ENCODE measurements around the gene TUT1.
"Not testable (repeated sequence)": the region's sequence is repeated elsewhere in the genome, so short reads cannot be mapped to it uniquely, and the experiment has no call there.

Gene TUT1

DNA sequence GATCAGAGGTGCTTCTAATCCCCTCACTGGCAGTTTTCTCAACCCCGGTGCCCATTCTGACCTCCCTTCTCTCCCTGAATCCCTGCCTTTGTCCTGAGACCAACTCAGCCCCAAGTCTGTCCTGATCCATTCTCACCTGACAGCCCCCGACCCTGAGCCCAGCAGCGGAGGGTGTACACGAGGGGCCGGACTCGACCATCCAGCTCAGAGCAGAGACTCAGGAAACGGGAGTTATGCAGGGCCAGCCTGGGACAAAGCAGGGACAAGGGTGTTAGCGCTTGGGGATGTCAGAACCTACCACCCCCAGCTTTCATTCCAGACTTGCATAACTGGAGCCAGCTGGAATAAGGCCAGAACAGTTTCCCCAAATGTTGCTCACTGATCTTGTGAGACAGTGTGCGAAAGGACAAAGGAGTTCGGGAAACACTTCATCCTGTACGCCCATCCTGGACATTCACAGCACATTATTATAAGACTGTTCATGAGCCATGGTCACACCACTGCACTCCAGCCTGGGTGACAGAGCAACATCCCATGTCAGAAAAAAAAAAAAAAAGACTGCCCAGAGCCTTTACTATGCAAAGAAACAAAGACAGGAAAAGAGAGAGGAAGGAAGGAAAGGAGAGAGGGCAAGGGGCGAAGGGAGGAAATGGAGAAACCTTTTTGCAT is 14.1 kb downstream of the TUT1 start:
- no peak for DNase-seq

DNA sequence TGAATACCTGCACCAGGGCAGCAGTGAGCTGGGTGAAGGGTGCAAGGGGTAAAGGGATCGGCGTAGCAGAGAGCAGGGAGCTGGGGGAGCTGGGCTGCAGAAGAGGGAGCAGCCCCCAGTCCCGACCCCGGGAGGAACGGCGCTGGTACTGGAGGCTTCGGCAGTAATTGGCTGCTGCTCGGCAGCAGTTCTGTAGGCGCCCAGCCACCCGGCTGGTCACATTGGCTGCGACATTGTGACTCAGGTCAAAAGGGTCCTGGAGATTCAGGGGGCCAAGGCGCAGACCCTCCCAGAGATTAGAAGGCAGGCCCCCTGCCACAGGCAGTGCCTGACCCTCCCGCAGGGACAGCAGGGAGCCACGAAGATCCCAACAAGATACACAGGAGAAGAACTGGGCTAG is 15.5 kb downstream of the TUT1 start:
- no peak for DNase-seq

DNA sequence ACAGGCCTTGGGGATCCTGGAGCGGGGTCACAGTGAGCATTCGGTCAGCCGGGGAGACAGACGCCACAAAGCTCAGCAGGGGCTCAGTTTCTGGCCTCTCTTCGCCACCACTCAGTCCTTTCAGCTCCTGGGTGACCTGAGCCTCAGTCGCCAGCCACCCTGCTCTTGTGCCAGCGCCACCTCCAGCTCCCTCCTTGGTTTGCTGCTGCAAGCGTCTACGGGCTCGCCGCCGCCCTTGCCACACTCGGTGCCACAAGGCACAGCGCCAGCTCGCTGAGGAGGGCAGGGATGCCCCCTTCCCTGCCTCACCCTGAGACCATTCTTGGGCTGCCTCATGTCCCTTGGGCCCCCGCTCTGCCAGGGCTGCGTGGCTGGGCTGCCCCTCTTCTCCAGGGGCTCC is 16.2 kb downstream of the TUT1 start:
- peak in 1 of 3 experiments; percentile 78 for DNase-seq

DNA sequence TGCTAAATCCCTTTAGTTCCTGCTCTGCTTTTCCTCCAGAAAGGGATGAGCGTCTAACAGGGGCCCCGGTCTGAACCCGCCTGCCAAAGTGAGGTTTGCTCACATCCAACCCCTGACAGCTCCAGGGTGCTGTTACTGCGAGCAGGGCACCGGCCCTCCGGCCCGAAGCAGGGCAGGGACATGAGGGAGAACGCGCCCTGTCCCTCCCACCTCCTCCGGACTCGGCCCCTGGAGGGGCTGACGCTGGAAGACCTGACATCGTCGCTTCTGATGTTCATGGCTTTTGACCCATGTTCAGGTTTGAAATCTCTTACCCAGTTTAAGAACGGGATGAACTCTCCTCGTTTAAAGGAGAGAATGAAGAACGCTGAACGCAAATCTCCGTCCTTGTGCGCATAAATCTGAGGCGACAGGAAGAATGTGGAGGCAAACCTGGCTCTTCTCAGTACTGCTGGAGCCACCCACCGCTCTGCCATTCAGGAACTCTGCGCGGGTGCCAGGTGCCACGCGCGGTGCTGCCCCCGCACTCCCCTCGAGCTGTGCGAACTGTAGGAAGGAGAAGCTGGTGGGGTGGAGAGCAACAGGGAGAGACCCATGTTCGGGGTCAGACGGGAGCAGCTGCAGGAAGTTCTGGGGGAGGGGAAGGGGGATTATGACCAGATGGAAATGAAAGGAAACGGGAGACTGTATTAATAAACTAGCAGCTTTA is 16.8 kb downstream of the TUT1 start:
- peak; percentile 24 to 80 (median 67) for DNase-seq

DNA sequence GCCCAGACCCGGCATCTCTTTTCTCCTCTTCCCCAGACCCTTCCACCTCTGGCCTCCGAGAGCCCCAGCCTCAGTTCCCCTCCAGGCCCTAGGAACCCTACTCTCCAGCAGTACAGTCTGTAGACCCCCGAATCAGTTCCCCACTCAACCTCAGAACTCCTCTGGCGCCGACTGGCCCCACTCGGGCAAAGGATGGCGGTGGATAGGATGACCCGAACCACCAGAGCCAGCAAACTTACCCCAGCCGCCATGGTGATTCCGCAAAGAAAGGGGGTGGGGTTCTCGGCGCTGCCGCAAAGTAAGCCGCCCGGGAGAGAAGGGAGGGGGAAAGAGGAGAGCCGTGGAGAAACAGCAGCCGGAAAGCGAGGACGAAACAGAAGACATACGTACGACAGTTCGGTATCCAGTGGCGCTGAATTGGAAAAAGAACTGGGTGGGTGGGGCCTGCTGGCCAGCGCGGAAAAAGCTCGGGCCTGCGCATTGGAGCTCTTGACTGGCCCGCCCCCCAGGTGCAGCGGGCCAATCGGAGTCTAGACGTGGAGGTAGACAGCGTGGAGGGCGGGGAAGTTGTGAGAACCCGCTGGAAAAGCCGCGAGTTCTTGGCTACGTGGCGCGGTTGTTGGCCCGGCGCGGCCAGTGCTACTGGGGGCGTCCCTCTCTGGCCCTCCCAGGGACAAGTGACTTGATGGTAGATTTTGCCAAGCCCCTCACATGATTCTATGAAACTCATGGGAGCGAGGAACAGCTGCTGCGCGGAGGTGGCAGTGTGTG is 17.5 kb downstream of the TUT1 start, which contains the start of gene EEF1G:
EEF1G (minus strand) TSS at position 300 of the 771 bp plus-strand sequence; CDS start at position 251, 49 bp downstream.
- peak; percentile 98 to 100 (median 100) for DNase-seq

DNA sequence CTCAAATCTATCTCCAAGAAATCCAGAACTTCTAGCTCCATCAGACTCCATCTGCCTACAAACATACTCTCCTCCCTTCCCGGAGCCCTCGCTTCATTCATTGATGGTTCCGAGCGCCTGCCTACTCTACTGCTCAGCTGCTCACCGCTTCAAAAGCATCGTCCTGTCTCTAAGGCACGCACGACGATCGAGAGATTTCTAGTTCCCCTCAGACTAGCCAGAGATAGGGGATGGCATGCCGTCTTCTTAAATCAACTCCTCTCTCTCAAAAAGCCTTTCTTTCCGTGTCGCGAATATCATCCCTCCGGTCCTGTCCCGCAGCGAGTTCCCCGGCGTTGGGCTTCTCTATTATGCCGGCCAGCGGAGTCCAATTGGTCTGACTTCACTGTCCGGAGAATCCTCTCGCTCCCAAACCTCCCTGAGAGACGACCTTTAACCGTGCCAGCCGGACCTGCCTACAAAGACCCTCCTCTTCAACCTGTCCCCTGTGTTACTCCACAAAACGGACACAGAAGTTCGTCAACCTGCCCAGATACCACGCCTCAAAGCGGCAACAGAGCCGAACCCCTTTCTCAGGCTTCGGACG is 18.2 kb downstream of the TUT1 start:
- no peak for DNase-seq

DNA sequence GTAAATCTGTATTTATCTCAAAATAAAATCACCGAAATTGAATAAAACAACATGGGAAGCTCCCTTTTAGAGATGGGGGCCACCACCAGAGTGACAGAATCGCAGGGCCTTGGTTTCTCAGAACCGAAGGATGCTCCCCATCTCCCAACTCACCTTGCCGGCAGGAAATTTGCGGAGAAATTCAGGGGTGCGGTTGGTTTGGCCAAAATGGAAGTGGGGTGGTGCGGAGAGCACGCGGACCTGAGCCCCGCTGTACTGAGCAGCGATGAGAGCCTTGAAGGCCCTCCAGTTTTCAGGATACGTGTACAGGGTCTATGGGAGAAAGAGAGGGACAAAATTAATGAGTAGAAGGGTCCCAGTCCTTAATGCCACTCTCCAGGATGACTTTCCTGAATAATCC is 18.9 kb downstream of the TUT1 start:
- no peak for DNase-seq

DNA sequence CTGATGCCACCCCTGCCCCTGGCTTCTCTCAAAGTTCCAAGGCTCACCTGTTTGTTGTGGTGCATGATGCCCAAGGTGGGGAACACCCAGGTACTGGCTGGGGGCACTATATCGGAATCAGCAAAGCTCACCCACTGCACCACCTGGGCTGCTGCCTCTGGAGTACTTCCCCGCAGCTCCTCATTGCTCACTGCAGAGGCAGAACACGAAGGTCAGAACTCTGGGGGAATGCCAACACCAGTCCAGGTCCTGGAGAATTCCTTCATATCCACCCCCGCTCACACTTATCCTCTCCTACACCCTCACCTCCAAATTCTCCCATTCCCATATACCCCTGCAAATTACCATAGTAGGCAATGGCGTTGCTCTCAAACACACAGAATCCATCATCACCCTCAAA is 19.8 kb downstream of the TUT1 start:
- not testable (repeated sequence) for DNase-seq

DNA sequence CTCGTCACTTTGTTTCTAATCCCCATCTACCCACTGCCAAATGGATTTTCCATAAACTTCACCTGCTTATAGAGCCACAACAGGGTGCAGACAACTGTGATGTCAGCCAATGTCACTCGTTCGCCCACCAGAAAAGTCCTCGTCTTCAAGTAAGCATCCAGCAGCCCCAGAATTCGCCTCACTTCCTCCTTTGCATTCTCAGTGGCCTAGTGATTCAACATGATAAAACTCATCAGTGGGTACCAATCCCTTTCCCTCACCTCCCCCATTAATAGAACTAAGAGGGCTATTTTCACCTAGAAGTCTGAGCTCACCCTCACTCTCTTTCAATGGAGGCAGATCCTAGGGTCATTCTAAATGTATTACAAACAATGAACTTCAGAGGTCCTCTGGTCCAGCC is 20.4 kb downstream of the TUT1 start:
- not testable (repeated sequence) for DNase-seq

DNA sequence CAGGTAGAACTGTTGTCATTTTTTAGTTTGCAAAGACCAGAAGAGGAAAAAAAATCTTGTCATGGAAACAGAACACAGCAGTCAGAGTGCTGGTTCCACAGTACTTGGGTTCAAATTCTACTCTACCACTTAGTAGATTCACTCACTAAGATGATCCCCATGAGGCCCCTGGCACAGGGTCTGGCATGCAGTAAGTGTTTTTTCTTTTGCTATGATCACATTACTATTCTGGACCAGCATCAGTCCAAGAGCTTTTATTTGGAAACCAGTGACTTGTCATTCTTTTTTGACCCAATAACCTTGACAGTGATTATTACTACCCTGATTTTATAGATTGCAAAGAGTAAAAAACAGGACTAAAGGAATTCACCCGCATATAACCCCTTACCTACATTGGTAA is 21.7 kb downstream of the TUT1 start:
- DNase-seq: no peak

DNA sequence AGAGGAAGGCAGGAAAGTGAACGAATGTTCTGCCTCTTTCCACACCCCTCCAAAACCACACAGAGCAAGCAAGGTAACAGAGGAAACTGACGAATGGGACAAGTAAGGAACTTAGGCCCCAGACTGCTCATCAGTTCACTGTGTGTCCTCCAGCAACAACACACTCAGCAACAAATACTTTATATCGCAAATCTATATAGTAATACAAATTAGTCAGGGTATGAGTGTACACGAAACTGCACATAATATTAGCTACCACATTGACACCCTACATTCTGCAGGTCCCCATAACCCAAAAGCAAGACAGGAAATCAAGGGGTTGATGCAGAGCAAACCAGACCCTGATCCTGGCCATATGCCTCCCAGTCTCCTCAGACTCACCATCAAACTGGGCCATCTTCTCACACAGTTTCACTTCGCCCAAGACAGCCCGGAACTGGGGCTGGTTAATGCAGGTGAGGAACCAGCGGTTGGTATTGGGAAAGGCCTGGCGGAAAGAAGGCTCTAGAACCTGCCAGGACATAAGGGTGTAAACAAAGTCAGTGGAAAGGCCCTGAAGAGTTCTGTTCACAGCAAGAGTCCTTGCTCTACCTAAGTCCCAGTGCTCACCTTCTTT is 24.2 kb downstream of the TUT1 start:
- DNase-seq: no peak

DNA sequence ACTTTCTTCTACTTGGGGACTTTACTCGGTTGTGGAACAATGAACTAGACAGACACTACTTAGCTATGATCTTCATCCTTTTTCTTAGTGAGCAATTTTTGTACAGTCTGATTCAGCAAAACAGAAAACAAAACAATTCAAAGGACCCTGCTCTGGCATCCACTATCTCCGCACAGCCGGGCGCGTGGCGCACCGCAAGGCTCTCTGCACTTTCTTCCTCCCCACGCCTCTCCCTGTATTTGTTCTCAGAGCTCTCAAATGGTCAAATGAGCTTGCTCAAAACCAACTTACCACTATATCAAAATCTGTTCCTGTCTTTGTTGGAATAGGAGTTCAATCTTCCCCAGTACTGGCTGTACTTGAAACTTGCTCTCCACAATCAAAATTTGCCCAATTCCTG is 25.1 kb downstream of the TUT1 start:
- DNase-seq: no peak

DNA sequence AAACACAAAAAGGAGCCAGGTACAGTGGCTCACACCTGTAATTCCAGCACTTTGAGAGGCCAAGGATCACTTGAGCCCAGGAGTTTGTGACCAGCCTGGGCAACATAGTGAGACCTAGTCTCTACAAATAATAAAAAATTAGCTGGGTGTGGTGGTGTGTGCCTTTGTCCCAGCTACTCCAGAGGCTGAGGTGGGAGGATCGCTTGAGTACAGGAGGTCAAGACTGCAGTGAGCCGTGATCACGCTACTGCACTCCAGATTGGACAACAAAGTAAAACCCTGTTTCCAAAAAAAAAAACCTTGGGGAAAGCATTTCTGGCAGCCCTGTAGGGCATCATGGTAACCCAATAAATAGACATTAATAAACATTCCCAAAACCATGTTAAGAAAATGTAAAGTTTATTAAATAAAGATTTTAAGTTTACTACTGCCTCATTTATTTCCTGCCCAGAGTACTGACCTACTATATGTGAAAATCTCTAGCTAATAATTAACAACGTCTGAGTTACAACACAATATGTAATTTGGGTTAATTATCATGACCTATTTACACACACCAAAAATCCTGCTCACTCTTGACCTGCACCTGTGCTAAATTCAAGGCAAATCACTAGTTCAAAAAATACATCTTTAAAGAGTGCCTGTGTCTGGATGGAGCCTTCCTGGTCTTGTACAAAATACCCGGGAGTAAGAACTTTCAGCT is 26.1 kb downstream of the TUT1 start:
- no peak for DNase-seq

DNA sequence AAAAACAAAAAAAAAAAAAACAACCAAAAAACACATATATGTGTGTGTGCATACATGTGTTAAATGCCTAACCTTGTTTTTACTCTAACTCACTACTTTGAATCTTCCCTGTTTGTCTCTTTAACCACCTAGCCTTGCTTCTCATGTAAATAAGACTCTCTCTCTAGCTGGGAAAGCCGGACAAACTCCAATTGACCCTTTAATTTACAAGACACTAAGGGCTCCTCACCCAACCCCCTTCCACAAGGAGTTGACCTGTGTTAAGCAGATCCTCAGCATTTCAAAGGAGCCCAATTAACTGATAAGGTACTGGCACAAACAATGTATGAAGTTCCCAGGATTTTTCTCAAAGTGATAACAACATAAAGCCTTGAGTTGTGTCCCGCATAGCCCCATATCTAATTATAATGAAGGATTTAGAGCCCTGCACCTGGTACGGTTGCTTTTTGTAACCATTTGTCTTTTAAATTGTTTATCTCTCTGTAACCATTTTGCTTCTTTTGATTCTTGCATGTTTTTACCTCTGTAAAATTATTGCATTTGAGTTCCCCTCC is 29.6 kb downstream of the TUT1 start:
- not testable (repeated sequence) for DNase-seq

DNA sequence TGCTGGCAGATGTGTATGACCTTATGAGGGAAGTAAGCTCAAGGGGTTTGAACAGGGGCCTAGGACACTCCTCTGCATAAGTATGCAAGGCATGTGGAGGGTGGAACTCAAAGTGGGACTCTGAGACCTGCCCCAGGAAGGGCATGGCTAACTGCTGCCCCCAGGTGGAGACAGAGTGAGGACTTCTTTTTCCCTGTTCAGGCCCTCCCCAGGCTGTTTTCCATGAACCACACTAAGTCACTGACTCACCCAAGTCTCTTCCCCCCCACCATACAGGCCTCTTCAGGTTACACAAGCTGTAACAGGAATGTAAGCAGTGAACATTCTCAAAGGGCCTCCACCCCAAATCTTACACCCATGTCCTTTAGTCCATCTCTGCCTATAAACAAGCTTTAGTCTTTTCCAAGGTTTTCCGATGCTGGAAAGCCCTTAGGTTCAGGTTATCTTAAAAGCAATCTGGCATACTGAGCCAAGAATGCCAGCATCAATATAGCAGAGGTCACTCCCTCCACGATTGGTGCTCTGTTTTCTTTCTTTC is 30.7 kb downstream of the TUT1 start:
- peak in 1 of 3 experiments; percentile 55 for DNase-seq

DNA sequence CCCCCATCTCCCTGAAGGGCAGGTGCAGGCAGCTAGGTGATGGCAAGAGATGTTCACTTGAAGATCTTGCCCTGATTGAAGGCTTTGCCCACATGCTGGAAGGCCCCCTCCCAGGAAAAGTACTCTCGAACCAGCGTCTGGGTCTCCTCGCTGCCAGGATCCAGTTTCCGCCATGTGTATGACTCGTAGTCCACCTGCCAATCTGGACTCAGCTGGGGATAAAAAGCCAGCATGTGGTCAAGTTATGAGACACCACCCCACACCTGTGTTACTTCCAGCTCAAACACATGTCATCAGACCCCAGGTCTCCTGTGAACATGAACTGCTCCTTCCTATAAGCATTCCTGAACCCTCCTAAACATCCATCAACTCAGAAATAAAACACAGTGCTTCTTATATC is 31.7 kb downstream of the TUT1 start:
- DNase-seq: not testable (repeated sequence)

DNA sequence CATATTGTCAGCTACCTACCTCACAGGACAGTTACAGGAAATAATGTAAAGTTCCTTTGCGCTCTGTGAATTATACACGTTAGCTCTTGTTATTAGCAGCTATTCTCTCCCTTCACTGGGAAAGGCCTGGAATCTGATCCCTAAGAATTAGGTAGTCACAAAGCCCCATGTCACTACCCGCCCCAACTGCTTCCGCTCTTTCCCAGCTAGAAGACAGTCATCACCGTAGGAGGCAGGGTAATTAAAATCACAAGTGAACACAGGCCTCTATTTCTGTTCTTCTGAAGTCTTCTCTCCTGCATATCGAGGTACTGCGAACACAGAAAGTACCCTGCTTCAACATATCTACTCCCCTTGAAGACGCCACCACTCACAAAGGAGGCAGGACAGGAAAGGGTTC is 32.1 kb downstream of the TUT1 start:
- DNase-seq: no peak

DNA sequence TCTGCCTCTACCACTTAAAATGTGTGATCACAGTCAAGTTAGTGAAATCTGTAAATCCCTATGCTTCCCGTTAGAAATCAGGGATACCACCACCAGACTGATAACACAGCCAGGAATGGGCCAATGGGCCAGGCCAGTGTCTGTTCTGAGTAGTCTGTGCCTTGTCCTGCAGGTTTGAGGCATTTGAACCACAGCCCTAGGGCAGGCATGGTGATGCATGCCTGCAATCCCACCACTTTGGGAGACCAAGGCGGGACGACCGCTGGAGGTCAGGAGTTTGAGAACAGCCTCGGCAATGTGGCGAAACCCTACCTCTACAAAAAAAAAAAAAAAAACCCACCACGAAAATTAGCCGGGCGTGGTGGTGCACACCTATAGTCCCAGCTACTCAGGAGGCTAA is 32.7 kb downstream of the TUT1 start:
- no peak for DNase-seq

DNA sequence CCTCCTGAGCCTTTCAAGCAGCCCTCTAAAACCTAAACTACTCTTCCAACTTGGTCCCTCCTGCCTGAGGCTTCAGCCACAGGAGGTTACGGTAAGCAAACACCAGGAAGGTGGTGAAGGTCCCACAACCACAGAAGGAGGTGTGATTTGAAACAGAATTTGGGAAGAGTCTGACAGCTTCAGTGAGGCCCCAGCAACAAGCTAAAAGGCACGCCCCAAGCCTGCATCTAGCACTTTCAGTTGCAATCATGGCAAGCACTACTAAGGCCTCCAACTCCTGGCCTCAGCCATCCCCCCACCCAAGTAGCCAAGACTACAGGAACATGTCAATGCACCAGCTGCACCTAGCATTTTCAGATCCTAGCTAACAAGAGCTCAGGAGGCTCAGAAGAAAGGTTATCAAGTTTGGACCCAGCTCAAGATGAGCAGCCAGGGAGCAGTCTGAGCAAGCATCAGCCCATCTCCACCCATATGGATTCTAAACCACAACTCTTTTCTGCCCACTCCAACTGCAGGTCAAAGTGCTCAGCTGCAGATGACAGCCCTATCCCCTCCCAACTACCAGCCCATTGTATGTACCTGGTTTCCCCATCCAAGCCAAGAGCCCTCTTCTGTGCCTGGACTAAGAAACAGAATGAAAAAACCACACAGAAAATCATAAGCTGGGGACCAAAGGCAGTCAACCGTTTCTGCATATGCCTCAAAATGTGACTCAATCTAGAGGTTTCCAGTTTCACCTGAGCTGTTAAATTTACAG is 34.3 kb downstream of the TUT1 start:
- no peak for DNase-seq

DNA sequence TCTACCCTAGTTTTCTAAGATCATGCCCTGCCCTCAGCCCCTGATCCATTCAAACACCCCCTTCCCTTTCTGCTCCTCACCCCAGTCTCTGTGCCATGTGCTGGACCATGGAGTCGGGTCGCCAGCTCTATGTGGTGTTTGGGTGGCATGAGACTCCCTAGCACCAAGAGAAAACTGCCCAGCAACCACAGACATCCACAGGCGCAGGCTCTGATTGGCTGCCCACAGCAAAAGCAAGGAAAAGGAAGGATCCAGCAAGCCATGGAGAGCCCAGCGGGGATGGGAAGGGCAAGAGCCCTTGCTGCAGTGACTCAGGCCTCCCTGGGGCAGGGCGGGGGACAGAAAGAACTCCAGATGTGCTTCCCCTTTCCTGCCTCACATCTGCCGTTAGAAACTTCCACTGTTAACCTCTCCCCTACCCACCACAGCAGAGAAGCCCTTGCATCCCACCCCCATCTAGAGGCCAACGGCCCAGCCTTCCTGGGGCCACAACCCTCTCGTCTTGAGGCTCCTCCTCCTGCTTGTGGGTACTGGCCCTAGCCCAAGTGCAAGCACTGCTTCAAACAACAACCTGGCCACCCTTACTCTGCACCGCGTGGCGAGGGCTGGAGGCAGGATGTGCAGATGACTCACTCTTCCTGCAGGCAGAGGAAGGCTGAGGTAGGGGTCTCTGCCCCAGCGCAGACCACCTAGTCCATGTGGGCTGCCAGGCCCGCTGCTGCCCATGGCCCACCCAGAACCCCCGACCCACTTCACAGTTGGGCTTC is 35.0 kb downstream of the TUT1 start:
- DNase-seq: peak in 1 of 3 experiments; percentile 28

Measured in NCI-H1417 (cell line).